ENCODE measurements around the gene HOXA6. TPM values are rescaled to one million over a fixed set of nuclear protein-coding genes. Genes with fewer than 3 reads are reported as not detected.

The HOXA6 gene
- polyA plus RNA-seq, 2 of the 4 experiments (the other 2 are of a cell fraction), result 0.90 to 2.1 TPM

GRCh38 chr7:27160546-27161213 is 13.1 kb upstream of the HOXA6 start (continued):
- TF ChIP-seq, protein P1, sequence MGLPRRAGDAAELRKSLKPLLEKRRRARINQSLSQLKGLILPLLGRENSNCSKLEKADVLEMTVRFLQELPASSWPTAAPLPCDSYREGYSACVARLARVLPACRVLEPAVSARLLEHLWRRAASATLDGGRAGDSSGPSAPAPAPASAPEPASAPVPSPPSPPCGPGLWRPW (IDR thresholded peaks at IDR 0.05), result no peak
- TF ChIP-seq, protein P2, sequence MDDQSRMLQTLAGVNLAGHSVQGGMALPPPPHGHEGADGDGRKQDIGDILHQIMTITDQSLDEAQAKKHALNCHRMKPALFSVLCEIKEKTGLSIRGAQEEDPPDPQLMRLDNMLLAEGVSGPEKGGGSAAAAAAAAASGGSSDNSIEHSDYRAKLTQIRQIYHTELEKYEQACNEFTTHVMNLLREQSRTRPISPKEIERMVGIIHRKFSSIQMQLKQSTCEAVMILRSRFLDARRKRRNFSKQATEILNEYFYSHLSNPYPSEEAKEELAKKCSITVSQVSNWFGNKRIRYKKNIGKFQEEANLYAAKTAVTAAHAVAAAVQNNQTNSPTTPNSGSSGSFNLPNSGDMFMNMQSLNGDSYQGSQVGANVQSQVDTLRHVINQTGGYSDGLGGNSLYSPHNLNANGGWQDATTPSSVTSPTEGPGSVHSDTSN (IDR thresholded peaks at IDR 0.05), result no peak
- TF ChIP-seq KDM5A (IDR thresholded peaks at IDR 0.05) (0 out of 2 replicates have a peak, but pooled peaks have one; percentile 21), NPAS2 (CRISPR knock-in tag; IDR thresholded peaks at IDR 0.05; ENCODE audit: borderline replicate concordance) (no peak), MYC (IDR thresholded peaks at IDR 0.05; ENCODE audit: borderline replicate concordance, low read length) (no peak), JUN (IDR thresholded peaks at IDR 0.05) (no peak), BHLHE40 (IDR thresholded peaks at IDR 0.05; ENCODE audit: low read depth, low read length) (no peak), CTCF (IDR thresholded peaks at IDR 0.05) (peak; percentile 93), ATOH8 (CRISPR knock-in tag; IDR thresholded peaks at IDR 0.05; ENCODE audit: low read depth) (no peak), NFE2L2 (conservative IDR thresholded peaks at IDR 0.05; ENCODE audit: low read length) (no peak), POLR2A (IDR thresholded peaks at IDR 0.05; ENCODE audit: low read length) (no peak), HOXA7 (CRISPR knock-in tag; IDR thresholded peaks at IDR 0.05) (no peak), EHMT2 (IDR thresholded peaks at IDR 0.05; ENCODE audit: low read depth) (no peak), RNF2 (IDR thresholded peaks at IDR 0.05; ENCODE audit: borderline replicate concordance, low read depth) (no peak)

- Histone ChIP-seq H3K9me3 (no peaks in the 10 kb centered on the region), H3K27ac (peak overlapping the region; percentile 86; a peak in 5 of 6 replicates), H3K4me1 (0 out of 3 replicates have a peak, but pooled peaks cover 3% of the 10 kb centered on the region), H3K4me3 (peak overlapping the region; percentile 65), H3K4me2 (peak overlapping the region; percentile 96)
- WGBS (ENCODE audit: missing lambda C conversion rate), result 94% methylated on average over 23 of the region's 23 CpGs
- FAIRE-seq (no peak), DNase-seq (ENCODE audit: low read depth in 1 of 2, low spot score in 1 of 2) (no peak), ATAC-seq (peak in 1 of 2 experiments; percentile 1; a peak in 1 of 6 replicates)
- CTCF ChIA-PET, result interaction anchor here (0.6 to 7.0 kb wide), 46 partner anchors 8 to 1304 kb away, joined by 3 to 160 read pairs (median 5); partner anchors contain the start of genes HOXA10, HOXA3, HOXA5 and HOXA6
- no peak for TF ChIP-seq NR3C1 (IDR thresholded peaks at IDR 0.05)
- no peak for TF ChIP-seq RCOR1 (IDR thresholded peaks at IDR 0.05; ENCODE audit: low read depth, low read length)
- TF ChIP-seq GATA3 (IDR thresholded peaks at IDR 0.05; ENCODE audit: borderline replicate concordance), result no peak
- TF ChIP-seq PHF8 (IDR thresholded peaks at IDR 0.05; ENCODE audit: borderline replicate concordance, low read depth), result no peak
- TF ChIP-seq MYC (IDR thresholded peaks at IDR 0.05; ENCODE audit: borderline replicate concordance, low read length), result no peak
- TF ChIP-seq POLR2AphosphoS2 (conservative IDR thresholded peaks at IDR 0.05; ENCODE audit: low read length), result no peak
- no peak for TF ChIP-seq JUN (IDR thresholded peaks at IDR 0.05)
- no peak for TF ChIP-seq FOXS1 (CRISPR knock-in tag; IDR thresholded peaks at IDR 0.05)
- no peak for TF ChIP-seq SMC3 (IDR thresholded peaks at IDR 0.05)
- TF ChIP-seq POLR2A (IDR thresholded peaks at IDR 0.05; ENCODE audit: low read length), result no peak
- TF ChIP-seq RNF2 (IDR thresholded peaks at IDR 0.05; ENCODE audit: borderline replicate concordance, low read depth), result no peak
- no peak for TF ChIP-seq NPAS2 (CRISPR knock-in tag; IDR thresholded peaks at IDR 0.05; ENCODE audit: borderline replicate concordance)
- no peak for TF ChIP-seq RARB (CRISPR knock-in tag; IDR thresholded peaks at IDR 0.05)
- POLR2A ChIA-PET, result interaction anchor here (1.3 kb wide), 2 partner anchors 9 to 791 kb away, joined by 6 to 14 read pairs; no protein-coding TSS in a partner anchor
These were observed 12.6 kb upstream of the HOXA6 start for GRCh38 chr7:27160145-27160545.
